GM10847 (cell line): ENCODE results near the gene NEDD4.

Source experiments
- POLR2A ChIP-seq: IDR thresholded peaks from 2 replicates; pipeline ENCODE4 v1.6.1; 2011; ENCODE audit not compliant: insufficient read length; ENCODE audit errors: extremely low read depth

NEDD4 gene

GRCh38 chr15:55993111-55993803, at the start of gene NEDD4:
Gene NEDD4, minus strand, starts transcription at chr15:55993612. Its CDS starts 57 bp downstream, at chr15:55993555.
- TF ChIP-seq POLR2A, result peak; percentile 35

- TF ChIP-seq POLR2A, result no peak
Observed at GRCh38 chr15:56042498-56042897, 49.1 kb upstream of the NEDD4 start.

- no peak for TF ChIP-seq POLR2A
Observed at GRCh38 chr15:56042031-56042430, 48.6 kb upstream of the NEDD4 start.

GRCh38 chr15:56040081-56041035, 46.9 kb upstream of the NEDD4 start:
- no peak for TF ChIP-seq POLR2A

- no peak for TF ChIP-seq POLR2A
Observed at GRCh38 chr15:56038707-56039106, 45.3 kb upstream of the NEDD4 start.

- no peak for TF ChIP-seq POLR2A
Observed at GRCh38 chr15:56038015-56038414, 44.6 kb upstream of the NEDD4 start.

- no peak for TF ChIP-seq POLR2A
Observed at GRCh38 chr15:56036546-56037067, 43.2 kb upstream of the NEDD4 start.

GRCh38 chr15:56035166-56035565, 41.8 kb upstream of the NEDD4 start:
- TF ChIP-seq POLR2A, result no peak

- TF ChIP-seq POLR2A, result no peak
Observed at GRCh38 chr15:56034514-56034913, 41.1 kb upstream of the NEDD4 start.

- no peak for TF ChIP-seq POLR2A
Observed at GRCh38 chr15:56032373-56032772, 39.0 kb upstream of the NEDD4 start.

GRCh38 chr15:56031836-56032235, 38.4 kb upstream of the NEDD4 start:
- no peak for TF ChIP-seq POLR2A

- TF ChIP-seq POLR2A, result no peak
Observed at GRCh38 chr15:56031402-56031801, 38.0 kb upstream of the NEDD4 start.

GRCh38 chr15:56028430-56028829, 35.0 kb upstream of the NEDD4 start:
- TF ChIP-seq POLR2A, result no peak

- TF ChIP-seq POLR2A, result no peak
Observed at GRCh38 chr15:56019819-56020486, 26.5 kb upstream of the NEDD4 start.

- TF ChIP-seq POLR2A, result no peak
Observed at GRCh38 chr15:56019060-56019793, 25.8 kb upstream of the NEDD4 start.
